Measurements from ENCODE around the gene OR1J2.

- TF ChIP-seq HMGA2 (CRISPR knock-in tag; IDR thresholded peaks at IDR 0.05) (no peak), CTCF (IDR thresholded peaks at IDR 0.05) (no peak)
- TF ChIP-seq, protein P1, sequence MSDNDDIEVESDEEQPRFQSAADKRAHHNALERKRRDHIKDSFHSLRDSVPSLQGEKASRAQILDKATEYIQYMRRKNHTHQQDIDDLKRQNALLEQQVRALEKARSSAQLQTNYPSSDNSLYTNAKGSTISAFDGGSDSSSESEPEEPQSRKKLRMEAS (CRISPR knock-in tag; IDR thresholded peaks at IDR 0.05), result no peak
These were observed 35.6 kb downstream of the OR1J2 start for GRCh38 chr9:122546196-122546595.

Measured in WTC11 (cell line).